Smooth muscle cell (in vitro differentiated cells): ENCODE results near the gene PRKG1. TPM values are rescaled to one million over a fixed set of nuclear protein-coding genes. Genes with fewer than 3 reads are reported as not detected.

Source experiments
- DNase-seq: peaks from one replicate; lab custom pipeline; 2025; ENCODE audit not compliant: unreplicated experiment; lab: John Stamatoyannopoulos, UW
- H2AFZ ChIP-seq: fragments of 200-600 bp; sonication (generic); 2 replicates; pipeline ENCODE4 v1.6.0; 2016; ENCODE audit warnings: antibody characterized with exemption, low read depth, mild to moderate bottlenecking
- H3F3A ChIP-seq: fragments of 200-600 bp; sonication (generic); 2 replicates; pipeline ENCODE4 v1.6.0; 2017; ENCODE audit warnings: antibody characterized with exemption, low read depth
- H3K27ac ChIP-seq: fragments of 200-600 bp; sonication (generic); 2 replicates; pipeline ENCODE4 v1.5.1; 2016; ENCODE audit warnings: low read depth, mild to moderate bottlenecking
- H3K27me3 ChIP-seq: fragments of 200-600 bp; sonication (generic); 2 replicates; pipeline ENCODE4 v1.6.1; 2016; ENCODE audit warnings: low read depth, mild to moderate bottlenecking
- H3K36me3 ChIP-seq: fragments of 200-600 bp; sonication (generic); 2 replicates; pipeline ENCODE4 v1.5.1; 2016; ENCODE audit warnings: low read depth
- H3K4me1 ChIP-seq: fragments of 200-600 bp; sonication (generic); 2 replicates; pipeline ENCODE4 v1.5.1; 2016; ENCODE audit warnings: low read depth
- H3K4me2 ChIP-seq: fragments of 200-600 bp; sonication (generic); 2 replicates; pipeline ENCODE4 v1.6.0; 2016; ENCODE audit warnings: mild to moderate bottlenecking
- H3K4me3 ChIP-seq: fragments of 200-600 bp; sonication (generic); 2 replicates; pipeline ENCODE4 v1.5.1; 2016; ENCODE audit warnings: mild to moderate bottlenecking
- H3K79me2 ChIP-seq: fragments of 200-600 bp; sonication (generic); 2 replicates; pipeline ENCODE4 v1.6.0; 2016; ENCODE audit warnings: low read depth, mild to moderate bottlenecking
- H3K9ac ChIP-seq: fragments of 200-600 bp; sonication (generic); 2 replicates; pipeline ENCODE4 v1.6.0; 2016; ENCODE audit warnings: low read depth
- H3K9me3 ChIP-seq: fragments of 200-600 bp; sonication (generic); replicated peaks from 2 replicates; pipeline ENCODE4 v1.5.1; 2016; ENCODE audit warnings: low read depth
- H4K20me1 ChIP-seq: fragments of 200-600 bp; sonication (generic); 2 replicates; pipeline ENCODE4 v1.6.0; 2016; ENCODE audit warnings: low read depth
- WGBS: methylation state at CpG from one replicate; pipeline ENCODE4 v1.1.7; 2016; ENCODE audit warnings: low lambda C conversion rate; 5-methylcytosine and 5-hydroxymethylcytosine counted together
- polyA plus RNA-seq: library from polyadenylated mRNA; unstranded; fragments of >200 nt; fragmentation: Nextera tagmentation; extraction: Ambion mirVana; gene quantifications from 2 replicates; pipeline ENCODE4 v1.2.1, GENCODE V29; 2016
- total RNA-seq: library from RNA; depleted of rRNA; stranded (reverse); fragments of >200 nt; gene quantifications from 2 replicates; pipeline ENCODE4 v1.2.3, GENCODE V29; 2014
- TF ChIP-seq, protein P1 (sequence below): fragments of 200-600 bp; sonication (generic); IDR thresholded peaks from 2 replicates; pipeline ENCODE4 v1.5.1; 2017; ENCODE audit warnings: borderline replicate concordance, mild to moderate bottlenecking, antibody characterized with exemption; ENCODE audit not compliant: insufficient read depth, poor library complexity, severe bottlenecking

PRKG1 gene
- total and polyA plus RNA-seq, 2 experiments from 2014 or later = 7.2 to 13.4 TPM

- H3K79me2 ChIP-seq = no peaks in the 10 kb centered on the region
- no peaks in the 10 kb centered on the region for H3K27me3 ChIP-seq
- H4K20me1 ChIP-seq = no peaks in the 10 kb centered on the region
- TF ChIP-seq, protein P1, sequence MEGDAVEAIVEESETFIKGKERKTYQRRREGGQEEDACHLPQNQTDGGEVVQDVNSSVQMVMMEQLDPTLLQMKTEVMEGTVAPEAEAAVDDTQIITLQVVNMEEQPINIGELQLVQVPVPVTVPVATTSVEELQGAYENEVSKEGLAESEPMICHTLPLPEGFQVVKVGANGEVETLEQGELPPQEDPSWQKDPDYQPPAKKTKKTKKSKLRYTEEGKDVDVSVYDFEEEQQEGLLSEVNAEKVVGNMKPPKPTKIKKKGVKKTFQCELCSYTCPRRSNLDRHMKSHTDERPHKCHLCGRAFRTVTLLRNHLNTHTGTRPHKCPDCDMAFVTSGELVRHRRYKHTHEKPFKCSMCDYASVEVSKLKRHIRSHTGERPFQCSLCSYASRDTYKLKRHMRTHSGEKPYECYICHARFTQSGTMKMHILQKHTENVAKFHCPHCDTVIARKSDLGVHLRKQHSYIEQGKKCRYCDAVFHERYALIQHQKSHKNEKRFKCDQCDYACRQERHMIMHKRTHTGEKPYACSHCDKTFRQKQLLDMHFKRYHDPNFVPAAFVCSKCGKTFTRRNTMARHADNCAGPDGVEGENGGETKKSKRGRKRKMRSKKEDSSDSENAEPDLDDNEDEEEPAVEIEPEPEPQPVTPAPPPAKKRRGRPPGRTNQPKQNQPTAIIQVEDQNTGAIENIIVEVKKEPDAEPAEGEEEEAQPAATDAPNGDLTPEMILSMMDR = no peak
- H3K36me3 ChIP-seq = no peaks in the 10 kb centered on the region
- H3K9ac ChIP-seq = no peak overlapping the region
- no peak for DNase-seq
- no peak overlapping the region for H2AFZ ChIP-seq
- no peak overlapping the region for H3K4me2 ChIP-seq
- H3K27ac ChIP-seq = no peak overlapping the region
- H3K4me3 ChIP-seq = no peak overlapping the region
- peaks cover 9% of the 10 kb centered on the region for H3F3A ChIP-seq
- no peaks in the 10 kb centered on the region for H3K9me3 ChIP-seq
- WGBS = 93% methylated on average over 2 of the region's 2 CpGs
- H3K4me1 ChIP-seq = peaks cover 16% of the 10 kb centered on the region
These were observed 1134.1 kb downstream of the PRKG1 start for GRCh38 chr10:52208365-52208764.

GRCh38 chr10:52210161-52210560 lies 1135.9 kb downstream of the PRKG1 start:
- no peaks in the 10 kb centered on the region for H3K27me3 ChIP-seq
- H2AFZ ChIP-seq = no peak overlapping the region
- H3K4me2 ChIP-seq = no peak overlapping the region
- no peaks in the 10 kb centered on the region for H3K36me3 ChIP-seq
- DNase-seq = no peak
- H3K9me3 ChIP-seq = no peaks in the 10 kb centered on the region
- H3K4me1 ChIP-seq = peaks cover 25% of the 10 kb centered on the region
- H3F3A ChIP-seq = peaks cover 9% of the 10 kb centered on the region
- no peak overlapping the region for H3K27ac ChIP-seq
- no peak overlapping the region for H3K9ac ChIP-seq
- H3K4me3 ChIP-seq = no peak overlapping the region
- no peaks in the 10 kb centered on the region for H4K20me1 ChIP-seq
- WGBS = 80% methylated on average over 6 of the region's 6 CpGs
- no peaks in the 10 kb centered on the region for H3K79me2 ChIP-seq
- TF ChIP-seq, protein P1 = no peak

DNA sequence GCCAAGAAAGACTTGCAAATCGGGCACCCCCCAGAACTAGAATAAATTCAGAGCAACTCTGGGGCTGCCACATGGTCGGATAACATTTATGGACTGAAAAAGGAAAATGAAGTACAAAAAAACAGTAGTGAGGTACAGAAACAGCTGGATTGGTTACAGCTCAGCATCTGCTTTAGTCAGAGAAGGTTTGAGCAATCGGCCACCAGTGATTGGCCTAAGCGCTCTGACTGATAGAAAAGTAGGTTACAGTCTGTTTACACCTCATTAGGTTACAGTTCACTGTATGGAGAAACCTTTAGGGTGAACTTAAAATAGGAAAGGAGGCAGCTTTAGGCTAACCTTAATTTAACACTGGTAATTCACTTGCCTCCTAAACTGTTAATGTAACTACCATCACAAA lies 1137.8 kb downstream of the PRKG1 start:
- Histone ChIP-seq H3K27me3 (no peaks in the 10 kb centered on the region), H2AFZ (peak overlapping the region; percentile 39), H3K27ac (peak overlapping the region; percentile 87), H3K4me2 (no peak overlapping the region), H3K9me3 (no peaks in the 10 kb centered on the region), H3K4me3 (no peak overlapping the region), H3F3A (peaks cover 13% of the 10 kb centered on the region), H4K20me1 (no peaks in the 10 kb centered on the region), H3K9ac (peak overlapping the region; percentile 19), H3K4me1 (peaks cover 25% of the 10 kb centered on the region), H3K79me2 (no peaks in the 10 kb centered on the region), H3K36me3 (no peaks in the 10 kb centered on the region)
- DNase-seq = no peak
- 84% methylated on average over 4 of the region's 4 CpGs for WGBS
- TF ChIP-seq, protein P1 = no peak

GRCh38 chr10:52212802-52213201 lies 1138.5 kb downstream of the PRKG1 start:
- no peak for DNase-seq
- Histone ChIP-seq H3K36me3 (no peaks in the 10 kb centered on the region), H3K27me3 (no peaks in the 10 kb centered on the region), H3K4me3 (no peak overlapping the region), H4K20me1 (no peaks in the 10 kb centered on the region), H3K4me1 (peaks cover 25% of the 10 kb centered on the region), H2AFZ (no peak overlapping the region), H3K4me2 (peak overlapping the region; percentile 5), H3K9ac (peak overlapping the region; percentile 19), H3F3A (peaks cover 13% of the 10 kb centered on the region), H3K9me3 (no peaks in the 10 kb centered on the region), H3K27ac (peak overlapping the region; percentile 87), H3K79me2 (no peaks in the 10 kb centered on the region)
- TF ChIP-seq, protein P1 = no peak
- WGBS = 81% methylated on average over 4 of the region's 4 CpGs
